SK-N-SH (cell line): ENCODE measurements around the gene GABRG3. TPM values are rescaled to one million over a fixed set of nuclear protein-coding genes. Genes with fewer than 3 reads are reported as not detected.

Experiments used
- CTCF ChIA-PET: fragments of 300-600, 350-600 bp; formaldehyde crosslinking; extraction: SDS; loops from one replicate; lab custom pipeline; 2021; lab: Yijun Ruan, JAX
- POLR2A ChIA-PET: fragments of 350-600 bp; sonication (Branson Sonifier 250); formaldehyde crosslinking; extraction: SDS; loops from one replicate; lab custom pipeline; 2020; ENCODE audit warnings: antibody characterized with exemption, inconsistent platforms; lab: Yijun Ruan, JAX
- DNase-seq: peaks from one replicate; pipeline ENCODE4 v3.0.0; 2012
- H2AFZ ChIP-seq: fragments of 200-600 bp; sonication (generic); 2 replicates; pipeline ENCODE4 v1.8.1; 2016; ENCODE audit warnings: antibody characterized with exemption, mild to moderate bottlenecking, low read depth
- H3F3A ChIP-seq: fragments of 200-600 bp; sonication (generic); replicated peaks from 2 replicates; pipeline ENCODE3; 2016; ENCODE audit warnings: antibody characterized with exemption, mild to moderate bottlenecking; ENCODE audit not compliant: insufficient read depth
- H3K27ac ChIP-seq, 2 experiments: fragments of 200-500 bp in 1 of 2; fragments of 200-600 bp in 1 of 2; sonication (Bioruptor generic) in 1 of 2; sonication (generic), shearing (Covaris generic) in 1 of 2; 2 replicates each; pipeline versions ENCODE4 v1.5.1 to v1.6.1; 2014 to 2016; ENCODE audit warnings: low read depth in 2 of 2, inconsistent platforms in 1 of 2, low read length in 1 of 2, mild to moderate bottlenecking in 1 of 2, mixed read lengths in 1 of 2
- H3K27me3 ChIP-seq: fragments of 200-600 bp; sonication (generic), shearing (Covaris generic); 2 replicates; pipeline ENCODE4 v1.6.1; 2016; ENCODE audit warnings: mixed run types; ENCODE audit not compliant: insufficient read depth
- H3K36me3 ChIP-seq, 2 experiments: fragments of 200-500 bp in 1 of 2; fragments of 200-600 bp in 1 of 2; sonication (Bioruptor generic) in 1 of 2; sonication (generic) in 1 of 2; replicated peaks in 1 of 2; 2 replicates each; pipeline versions ENCODE3 to v1.5.1; 2014 to 2016; ENCODE audit warnings: low read length in 1 of 2, mild to moderate bottlenecking in 1 of 2; ENCODE audit not compliant: insufficient read depth in 2 of 2, control insufficient read depth in 1 of 2
- H3K4me1 ChIP-seq, 2 experiments: fragments of 200-500 bp in 1 of 2; fragments of 200-600 bp in 1 of 2; sonication (Bioruptor generic) in 1 of 2; sonication (generic), shearing (Covaris generic) in 1 of 2; 2 replicates each; pipeline versions ENCODE4 v1.5.1 to v1.6.1; 2014 to 2016; ENCODE audit warnings: low read depth in 1 of 2, low read length in 1 of 2, mixed run types in 1 of 2; ENCODE audit not compliant: insufficient read depth in 2 of 2, control insufficient read depth in 1 of 2
- H3K4me2 ChIP-seq: fragments of 200-600 bp; sonication (generic), shearing (Covaris generic); 2 replicates; pipeline ENCODE4 v1.6.1; 2017; ENCODE audit warnings: mixed run types
- H3K4me3 ChIP-seq, 2 experiments: fragments of 200-500 bp in 1 of 2; fragments of 200-600 bp in 1 of 2; sonication (Bioruptor generic) in 1 of 2; sonication (generic), shearing (Covaris generic) in 1 of 2; 2 replicates each; pipeline versions ENCODE4 v1.5.1 to v1.8.1; 2014 to 2016; ENCODE audit warnings: low read depth in 2 of 2, inconsistent platforms in 1 of 2, low read length in 1 of 2, mild to moderate bottlenecking in 1 of 2, mixed read lengths in 1 of 2, moderate library complexity in 1 of 2
- H3K79me2 ChIP-seq: fragments of 200-600 bp; sonication (generic); 2 replicates; pipeline ENCODE4 v1.8.1; 2017; ENCODE audit warnings: mild to moderate bottlenecking; ENCODE audit not compliant: insufficient read depth
- H3K9ac ChIP-seq: fragments of 200-600 bp; sonication (generic); 2 replicates; pipeline ENCODE4 v1.6.1; 2017; ENCODE audit warnings: mixed run types
- H3K9me2 ChIP-seq: fragments of 200-600 bp; sonication (generic); 2 replicates; pipeline ENCODE4 v1.6.1; 2017; ENCODE audit warnings: mixed run types
- H3K9me3 ChIP-seq: fragments of 200-600 bp; sonication (generic); 2 replicates; pipeline ENCODE4 v1.6.1; 2017; ENCODE audit warnings: mixed run types, mild to moderate bottlenecking, moderate library complexity
- H4K20me1 ChIP-seq: fragments of 200-600 bp; sonication (generic); 2 replicates; pipeline ENCODE4 v1.6.1; 2017; ENCODE audit warnings: mild to moderate bottlenecking, mixed run types; ENCODE audit not compliant: insufficient read depth
- CHD2 ChIP-seq: fragments of 150-350 bp; IDR thresholded peaks from 2 replicates; pipeline ENCODE4 v1.6.1; 2018; ENCODE audit warnings: low read length; ENCODE audit not compliant: partially characterized antibody
- CTCF ChIP-seq: fragments of 200-600 bp; sonication (generic); IDR thresholded peaks from 2 replicates; pipeline ENCODE4 v1.6.1; 2017; ENCODE audit warnings: antibody characterized with exemption, mild to moderate bottlenecking, moderate library complexity
- EZH2phosphoT487 ChIP-seq: fragments of 200-600 bp; sonication (generic); IDR thresholded peaks from 2 replicates; pipeline ENCODE4 v1.6.1; 2017; ENCODE audit warnings: low read depth, mixed run types, mild to moderate bottlenecking, antibody characterized with exemption, moderate library complexity, borderline replicate concordance
- FOXJ3 ChIP-seq: sonication (generic); formaldehyde crosslinking; IDR thresholded peaks from 2 replicates; pipeline ENCODE4 v1.5.1; 2020; ENCODE audit warnings: mild to moderate bottlenecking, missing genetic modification reagents
- FOXM1 ChIP-seq: IDR thresholded peaks from 2 replicates; pipeline ENCODE4 v1.4.0; 2012; ENCODE audit warnings: low read depth, mild to moderate bottlenecking
- GABPA ChIP-seq: IDR thresholded peaks from 2 replicates; pipeline ENCODE4 v1.4.0; 2012; ENCODE audit warnings: low read depth, mild to moderate bottlenecking
- JUND ChIP-seq: IDR thresholded peaks from 2 replicates; pipeline ENCODE4 v1.4.0; 2012
- MAX ChIP-seq: IDR thresholded peaks from 2 replicates; pipeline ENCODE4 v1.4.0; 2012; ENCODE audit warnings: low read depth
- MEF2A ChIP-seq: IDR thresholded peaks from 2 replicates; pipeline ENCODE4 v1.4.0; 2012; ENCODE audit warnings: low read depth, borderline replicate concordance
- POLR2AphosphoS5 ChIP-seq: IDR thresholded peaks from 2 replicates; pipeline ENCODE4 v1.6.1; 2012; ENCODE audit warnings: low read depth, low read length
- RAD21 ChIP-seq: IDR thresholded peaks from 2 replicates; pipeline ENCODE4 v1.6.1; 2012; ENCODE audit warnings: mild to moderate bottlenecking, low read length
- RCOR1 ChIP-seq: fragments of 150-350 bp; IDR thresholded peaks from 2 replicates; pipeline ENCODE4 v1.6.1; 2017; ENCODE audit warnings: antibody characterized with exemption, low read length
- RFX5 ChIP-seq: IDR thresholded peaks from 2 replicates; pipeline ENCODE4 v1.6.1; 2012; ENCODE audit warnings: mild to moderate bottlenecking, improper control_type of control experiment, low read length
- SIN3A ChIP-seq: IDR thresholded peaks from 2 replicates; pipeline ENCODE4 v1.6.1; 2012; ENCODE audit warnings: low read depth, mild to moderate bottlenecking, low read length, moderate library complexity, borderline replicate concordance
- SMC3 ChIP-seq: IDR thresholded peaks from 2 replicates; pipeline ENCODE4 v1.6.1; 2012; ENCODE audit warnings: low read depth, low read length, improper control_type of control experiment
- TCF12 ChIP-seq: IDR thresholded peaks from 2 replicates; pipeline ENCODE4 v1.4.0; 2012
- USF2 ChIP-seq: fragments of 150-350 bp; IDR thresholded peaks from 2 replicates; pipeline ENCODE4 v1.6.1; 2017; ENCODE audit warnings: antibody characterized with exemption, low read length, low read depth, borderline replicate concordance
- WGBS: methylation state at CpG from one replicate; pipeline ENCODE4 v1.1.6; 2017; ENCODE audit warnings: low lambda C conversion rate; 5-methylcytosine and 5-hydroxymethylcytosine counted together
- polyA plus RNA-seq, 3 experiments: library from polyadenylated mRNA; depleted of rRNA; stranded (reverse); fragments of >200 nt; gene quantifications; 2 replicates each; pipeline ENCODE4 v1.2.3, GENCODE V29; 2012

Gene GABRG3
- polyA plus RNA-seq, 1 of the 3 experiments (the other 2 are of a cell fraction) = not detected

GRCh38 chr15:27564656-27565055 is 593.7 kb downstream of the GABRG3 start:
- WGBS = 23% methylated on average over 2 of the region's 2 CpGs
- Histone ChIP-seq H3K27ac (no peak overlapping the region), H3K9me2 (no peaks in the 10 kb centered on the region), H3K9me3 (peaks cover 6% of the 10 kb centered on the region; the same call in 1 of the 2 replicates), H3K4me2 (no peak overlapping the region)
- no peak for TF ChIP-seq MEF2A
- TF ChIP-seq JUND = no peak
- TF ChIP-seq SIN3A = no peak
- TF ChIP-seq, all 33 proteins: peak for 0
- ChIA-PET CTCF (no interaction called here), POLR2A (no interaction called here)
- H3F3A ChIP-seq = no peaks in the 10 kb centered on the region
- no peaks in the 10 kb centered on the region for H3K4me1 ChIP-seq
- no peak overlapping the region for H2AFZ ChIP-seq
- DNase-seq = no peak
- H3K4me3 ChIP-seq = no peak overlapping the region
- H3K36me3 ChIP-seq = no peaks in the 10 kb centered on the region
- H3K27me3 ChIP-seq = no peaks in the 10 kb centered on the region
- no peak overlapping the region for H3K9ac ChIP-seq
- no peaks in the 10 kb centered on the region for H3K79me2 ChIP-seq
- no peaks in the 10 kb centered on the region for H4K20me1 ChIP-seq

- no peak overlapping the region for H3K4me2 ChIP-seq
- H3K9ac ChIP-seq = no peak overlapping the region
- no peak overlapping the region for H3K4me3 ChIP-seq
- WGBS = 14% methylated on average over 4 of the region's 4 CpGs
- no peak for DNase-seq
- TF ChIP-seq SIN3A (no peak), FOXM1 (no peak), CTCF (no peak), TCF12 (no peak), JUND (no peak), POLR2AphosphoS5 (no peak)
- TF ChIP-seq, all 33 proteins: peak for 0
- 0 out of 2 replicates have a peak, but pooled peaks cover 3% of the 10 kb centered on the region for H3K9me3 ChIP-seq
- no peak overlapping the region for H3K27ac ChIP-seq
- peaks cover 0 to 3% of the 10 kb centered on the region in 2 experiments; a peak in 1 of 4 replicates for H3K4me1 ChIP-seq
- H3K36me3 ChIP-seq = no peaks in the 10 kb centered on the region
- H3K9me2 ChIP-seq = no peaks in the 10 kb centered on the region
- H3F3A ChIP-seq = no peaks in the 10 kb centered on the region
- no peaks in the 10 kb centered on the region for H4K20me1 ChIP-seq
- POLR2A ChIA-PET = no interaction called here
- no peaks in the 10 kb centered on the region for H3K79me2 ChIP-seq
- no peaks in the 10 kb centered on the region for H3K27me3 ChIP-seq
- no peak overlapping the region for H2AFZ ChIP-seq
- CTCF ChIA-PET = no interaction called here
Measured at GRCh38 chr15:27570746-27571145, 599.8 kb downstream of the GABRG3 start.

- no peak overlapping the region for H3K27ac ChIP-seq
- H2AFZ ChIP-seq = no peak overlapping the region
- no peaks in the 10 kb centered on the region for H4K20me1 ChIP-seq
- 54% methylated on average over 26 of the region's 26 CpGs for WGBS
- DNase-seq = peak; percentile 30
- POLR2A ChIA-PET = no interaction called here
- 0 out of 2 replicates have a peak, but pooled peaks cover 3% of the 10 kb centered on the region for H3K9me3 ChIP-seq
- H3K79me2 ChIP-seq = no peaks in the 10 kb centered on the region
- H3K9me2 ChIP-seq = no peaks in the 10 kb centered on the region
- H3K36me3 ChIP-seq = no peaks in the 10 kb centered on the region
- H3K4me1 ChIP-seq = peaks cover 0 to 3% of the 10 kb centered on the region in 2 experiments; a peak in 1 of 4 replicates
- no peak overlapping the region for H3K4me2 ChIP-seq
- H3K27me3 ChIP-seq = no peaks in the 10 kb centered on the region
- H3F3A ChIP-seq = no peaks in the 10 kb centered on the region
- CTCF ChIA-PET = interaction anchor here (1.2 kb wide), 1 partner anchor 80 kb away, joined by 3 read pairs; no protein-coding TSS in a partner anchor
- H3K9ac ChIP-seq = no peak overlapping the region
- no peak overlapping the region for H3K4me3 ChIP-seq
- no peak for TF ChIP-seq RCOR1
- TF ChIP-seq FOXM1 = no peak
- TF ChIP-seq USF2 = no peak
- TF ChIP-seq FOXJ3 (CRISPR knock-in tag) = no peak
- TF ChIP-seq CHD2 = no peak
- TF ChIP-seq RAD21 = no peak
- TF ChIP-seq MAX = no peak
- no peak for TF ChIP-seq EZH2phosphoT487
- no peak for TF ChIP-seq SMC3
- TF ChIP-seq GABPA = no peak
- no peak for TF ChIP-seq CTCF
- TF ChIP-seq RFX5 = no peak
Measured at GRCh38 chr15:27573805-27574485, 603.0 kb downstream of the GABRG3 start.
